Measurements from ENCODE around the gene BICC1.

The BICC1 gene

DNA sequence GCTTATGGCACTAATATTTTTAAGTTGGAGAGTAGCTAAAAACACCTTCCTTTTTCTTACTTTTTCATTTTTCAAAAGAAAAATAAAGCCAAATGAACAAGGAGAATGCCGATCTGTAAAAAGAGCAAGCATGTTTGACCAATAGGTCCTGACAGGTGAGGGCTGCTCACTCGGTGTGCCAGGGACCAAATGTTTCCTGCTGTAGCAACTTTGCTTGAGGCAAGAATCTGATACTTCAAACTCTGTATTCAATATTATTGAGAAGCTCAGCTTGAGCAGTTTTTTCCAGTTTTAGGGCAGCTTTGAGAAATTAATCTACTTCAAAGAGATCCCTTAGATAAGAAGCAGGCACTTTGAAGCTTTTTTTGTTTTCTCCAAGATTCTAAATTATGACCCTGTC lies 298.1 kb downstream of the BICC1 start:
- POLR2A ChIA-PET = no interaction called here
- no peak for DNase-seq (ENCODE audit: low read depth, low spot score)
- CTCF ChIA-PET = interaction anchor here (1.1 to 1.4 kb wide), 2 partner anchors 30 to 280 kb away, joined by 3 to 8 read pairs; no protein-coding TSS in a partner anchor
- no peak for TF ChIP-seq CTCF (IDR thresholded peaks at IDR 0.05; ENCODE audit: insufficient read depth, low read length, missing control alignments)
- no peak overlapping the region for H3K4me3 ChIP-seq (ENCODE audit: low read depth, low read length)

GRCh38 chr10:58813573-58813972 lies 300.9 kb downstream of the BICC1 start:
- H3K4me3 ChIP-seq (ENCODE audit: low read depth, low read length) = no peak overlapping the region
- CTCF ChIA-PET = no interaction called here
- POLR2A ChIA-PET = no interaction called here
- no peak for DNase-seq (ENCODE audit: low read depth, low spot score)
- no peak for TF ChIP-seq CTCF (IDR thresholded peaks at IDR 0.05; ENCODE audit: insufficient read depth, low read length, missing control alignments)

DNA sequence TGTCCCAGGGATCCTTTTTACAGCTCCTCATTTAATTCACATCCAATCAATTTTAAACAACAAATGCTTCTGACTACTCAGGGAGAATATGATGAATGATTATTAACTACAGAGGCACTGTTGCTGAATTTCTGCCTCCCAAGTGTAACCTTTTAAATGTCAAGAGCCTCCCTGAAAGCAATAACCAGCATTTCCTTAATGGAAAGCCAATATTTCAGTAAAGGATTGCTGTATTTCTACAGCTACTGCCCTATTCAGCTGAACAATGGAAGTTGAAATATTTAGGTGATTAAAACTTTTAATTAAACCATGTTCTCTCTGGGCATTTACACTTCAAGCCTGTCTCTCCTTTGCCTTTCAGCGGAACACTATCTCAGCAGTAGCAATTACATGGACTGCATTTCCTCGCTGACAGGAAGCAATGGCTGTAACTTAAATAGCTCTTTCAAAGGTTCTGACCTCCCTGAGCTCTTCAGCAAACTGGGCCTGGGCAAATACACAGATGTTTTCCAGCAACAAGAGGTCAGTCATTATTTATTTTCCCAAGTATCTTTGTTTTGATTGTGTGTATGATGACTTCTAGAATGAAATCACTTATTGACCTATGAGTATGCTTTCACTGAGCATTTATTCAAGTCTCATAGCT lies 304.7 kb downstream of the BICC1 start:
- DNase-seq (ENCODE audit: low read depth, low spot score) = no peak
- TF ChIP-seq CTCF (IDR thresholded peaks at IDR 0.05; ENCODE audit: insufficient read depth, low read length, missing control alignments) = no peak
- CTCF ChIA-PET = interaction anchor here (1.4 kb wide), 1 partner anchor 20 kb away, joined by 3 read pairs; no protein-coding TSS in a partner anchor
- H3K4me3 ChIP-seq (ENCODE audit: low read depth, low read length) = no peak overlapping the region
- POLR2A ChIA-PET = no interaction called here

DNA sequence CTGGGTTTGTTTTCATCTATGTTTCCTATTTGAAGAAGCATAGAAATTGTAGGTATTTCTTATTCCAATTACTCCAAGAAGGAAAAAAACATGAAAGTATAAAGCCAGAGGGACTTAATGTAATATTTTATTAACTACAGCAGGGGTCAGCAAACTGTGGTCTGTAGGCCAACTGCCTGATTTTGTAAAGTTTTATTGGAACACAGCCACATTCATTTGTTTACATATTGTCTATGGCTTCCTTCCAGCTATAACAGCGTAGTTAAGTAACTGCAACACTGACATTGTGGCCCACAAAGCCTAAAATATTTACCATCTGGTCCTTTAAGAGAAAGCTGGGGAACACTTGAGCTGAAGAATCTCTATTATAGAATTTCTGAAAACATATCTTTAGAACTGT lies 306.2 kb downstream of the BICC1 start:
- CTCF ChIA-PET = interaction anchor here (1.3 to 1.7 kb wide), 2 partner anchors 133 to 434 kb away, joined by 3 to 4 read pairs; no protein-coding TSS in a partner anchor
- peak; percentile 26 for DNase-seq (ENCODE audit: low read depth, low spot score)
- POLR2A ChIA-PET = no interaction called here
- no peak overlapping the region for H3K4me3 ChIP-seq (ENCODE audit: low read depth, low read length)
- no peak for TF ChIP-seq CTCF (IDR thresholded peaks at IDR 0.05; ENCODE audit: insufficient read depth, low read length, missing control alignments)

- POLR2A ChIA-PET = no interaction called here
- CTCF ChIA-PET = no interaction called here
- H3K4me3 ChIP-seq (ENCODE audit: low read depth, low read length) = no peak overlapping the region
- no peak for DNase-seq (ENCODE audit: low read depth, low spot score)
- TF ChIP-seq CTCF (IDR thresholded peaks at IDR 0.05; ENCODE audit: insufficient read depth, low read length, missing control alignments) = no peak
Measured at GRCh38 chr10:58820386-58820785, 307.7 kb downstream of the BICC1 start.

DNA sequence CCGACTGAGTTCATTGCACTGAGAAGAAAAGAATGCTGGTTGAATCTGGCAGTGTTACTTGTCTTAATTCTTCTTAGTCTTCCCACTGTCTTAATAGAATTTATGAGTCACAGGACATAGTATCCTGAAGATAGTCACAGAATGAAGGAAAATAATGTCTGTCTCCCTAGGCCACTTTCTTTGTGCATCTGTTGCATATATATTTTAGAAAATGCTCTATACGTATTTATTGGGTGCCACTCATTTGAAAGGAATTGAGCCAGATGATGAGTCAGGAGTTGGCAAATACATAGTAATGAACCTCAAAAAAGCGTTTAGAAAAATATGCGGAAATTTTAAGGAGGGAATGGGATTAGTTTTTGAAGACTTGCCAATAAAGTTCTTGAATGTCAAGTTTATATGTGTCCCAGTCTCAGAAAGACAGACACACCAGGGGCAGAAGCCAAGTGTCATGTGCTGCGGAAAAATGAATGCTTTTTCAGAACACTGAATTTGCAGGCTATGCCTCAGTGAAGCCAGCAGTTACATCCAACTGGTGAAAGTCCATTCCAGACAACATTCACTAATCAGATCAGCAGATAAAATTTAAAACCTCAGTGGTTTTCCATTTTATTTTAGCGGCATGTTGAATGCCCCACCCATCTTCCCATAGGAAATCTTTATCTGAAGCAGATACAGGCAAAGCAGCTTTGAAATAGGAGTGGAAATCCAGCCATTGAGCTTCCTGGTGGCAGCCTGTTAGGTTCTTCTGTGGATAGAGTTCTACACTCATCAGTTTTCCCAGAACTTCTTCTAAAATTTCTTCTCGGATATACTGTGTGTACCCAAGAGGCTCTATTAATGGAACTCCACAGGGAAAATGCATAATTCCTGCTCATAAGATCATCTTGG lies 308.4 kb downstream of the BICC1 start:
- no peak for TF ChIP-seq CTCF (IDR thresholded peaks at IDR 0.05; ENCODE audit: insufficient read depth, low read length, missing control alignments)
- CTCF ChIA-PET = interaction anchor here (1.1 kb wide), 1 partner anchor 12 kb away, joined by 4 read pairs; no protein-coding TSS in a partner anchor
- peak; percentile 44 for DNase-seq (ENCODE audit: low read depth, low spot score)
- H3K4me3 ChIP-seq (ENCODE audit: low read depth, low read length) = no peak overlapping the region
- POLR2A ChIA-PET = no interaction called here

Data from AG04449 (cell line).